Endothelial cell of umbilical vein (primary cell): Measurements from ENCODE around the gene TTN. TPM values are rescaled to one million over a fixed set of nuclear protein-coding genes. Genes with fewer than 3 reads are reported as not detected.

Experiments used
- BruUV-seq: library from RNA; stranded (reverse); fragments of 400-500 nt; replicated peaks from 2 replicates; lab custom pipeline; 2021; lab: Mats Ljungman, UMichigan
- CTCF ChIA-PET: fragments of 300-600, 350-600 bp; sonication (Branson Sonifier 250); formaldehyde crosslinking; loops from one replicate; lab custom pipeline; 2021; ENCODE audit warnings: antibody characterized with exemption, inconsistent platforms; lab: Charles Lee
- POLR2A ChIA-PET: fragments of 300-600, 350-600 bp; sonication (Branson Sonifier 250); formaldehyde crosslinking; loops from one replicate; lab custom pipeline; 2021; ENCODE audit warnings: antibody characterized with exemption, inconsistent platforms; lab: Charles Lee
- DNase-seq: peaks from one replicate; pipeline ENCODE4 v3.0.0-alpha.2; 2011; ENCODE audit warnings: low read depth, low spot score
- FAIRE-seq: peaks from 2 replicates; lab custom pipeline; 2011; peaks lifted over from hg19 to GRCh38; lab: Jason Lieb, UNC
- H2AFZ ChIP-seq: 2 replicates; pipeline ENCODE4 v1.6.0; 2012; ENCODE audit warnings: low read depth, low read length, control low read depth, inconsistent platforms
- H3K27ac ChIP-seq: 2 replicates; pipeline ENCODE4 v1.5.1; 2011; ENCODE audit warnings: low read depth, mild to moderate bottlenecking, control low read depth, low read length, moderate library complexity; ENCODE audit not compliant: insufficient read depth
- H3K27me3 ChIP-seq, 2 experiments: 2 replicates each; pipeline versions ENCODE4 v1.6.0 to v1.6.1; 2011; ENCODE audit warnings: low read length in 2 of 2, mixed read lengths in 1 of 2; ENCODE audit not compliant: control insufficient read depth in 2 of 2, insufficient read depth in 2 of 2
- H3K36me3 ChIP-seq, 2 experiments: 2 replicates in 1 of 2; 3 replicates in 1 of 2; pipeline ENCODE4 v1.5.1; 2011; ENCODE audit warnings: low read length in 2 of 2, mild to moderate bottlenecking in 1 of 2, moderate library complexity in 1 of 2; ENCODE audit not compliant: control insufficient read depth in 2 of 2, insufficient read depth in 2 of 2; ENCODE audit errors: extremely low read depth in 1 of 2
- H3K4me1 ChIP-seq: 3 replicates; pipeline ENCODE4 v1.5.1; 2011; ENCODE audit warnings: mild to moderate bottlenecking, low read length; ENCODE audit not compliant: control insufficient read depth, insufficient read depth; ENCODE audit errors: extremely low read depth
- H3K4me2 ChIP-seq: 2 replicates; pipeline ENCODE4 v1.6.1; 2011; ENCODE audit warnings: low read length, control low read depth, mixed read lengths; ENCODE audit not compliant: insufficient read depth
- H3K4me3 ChIP-seq, 3 experiments: fragments of 200-600 bp in 1 of 3; sonication (generic), shearing (Covaris generic) in 1 of 3; replicated peaks in 1 of 3; 2 replicates each; pipeline ENCODE4 v1.5.1; 2011 to 2016; ENCODE audit warnings: control low read depth in 3 of 3, low read length in 3 of 3, mild to moderate bottlenecking in 2 of 3, inconsistent platforms in 1 of 3, low read depth in 1 of 3, moderate library complexity in 1 of 3; ENCODE audit not compliant: insufficient read depth in 1 of 3
- H3K79me2 ChIP-seq: 2 replicates; pipeline ENCODE4 v1.6.0; 2012; ENCODE audit warnings: low read length, inconsistent platforms; ENCODE audit not compliant: control insufficient read depth, insufficient read depth
- H3K9ac ChIP-seq: replicated peaks from 2 replicates; pipeline ENCODE3; 2011; ENCODE audit warnings: low read length, control low read depth; ENCODE audit not compliant: insufficient read depth; ENCODE audit errors: extremely low read depth
- H3K9me1 ChIP-seq: replicated peaks from 3 replicates; pipeline ENCODE4 v1.6.0; 2011; ENCODE audit warnings: mild to moderate bottlenecking, low read length; ENCODE audit not compliant: control insufficient read depth, insufficient read depth; ENCODE audit errors: extremely low read depth
- H3K9me3 ChIP-seq: replicated peaks from 2 replicates; pipeline ENCODE4 v1.5.1; 2012; ENCODE audit warnings: low read length, inconsistent platforms; ENCODE audit not compliant: control insufficient read depth, insufficient read depth
- H4K20me1 ChIP-seq: replicated peaks from 2 replicates; pipeline ENCODE3; 2011; ENCODE audit warnings: mild to moderate bottlenecking, low read length; ENCODE audit not compliant: control insufficient read depth, insufficient read depth; ENCODE audit errors: extremely low read depth
- CTCF ChIP-seq, 2 donors: IDR thresholded peaks; 1 replicate in 1 of 2; 2 replicates in 1 of 2; pipeline ENCODE4 v1.5.1; 2011; ENCODE audit warnings: low read length in 2 of 2, mild to moderate bottlenecking in 2 of 2, moderate library complexity in 2 of 2, control low read depth in 1 of 2, inconsistent platforms in 1 of 2, low read depth in 1 of 2; ENCODE audit not compliant: insufficient read depth in 1 of 2; ENCODE audit errors: extremely low read depth in 1 of 2
- EZH2 ChIP-seq: IDR thresholded peaks from 2 replicates; pipeline ENCODE4 v1.6.1; 2012; ENCODE audit warnings: borderline replicate concordance, low read depth, mild to moderate bottlenecking, moderate library complexity, low read length, inconsistent platforms; ENCODE audit not compliant: severe bottlenecking
- FOS ChIP-seq: IDR thresholded peaks from 2 replicates; pipeline ENCODE4 v1.6.1; 2011; ENCODE audit warnings: mild to moderate bottlenecking, low read length, moderate library complexity, borderline replicate concordance; ENCODE audit not compliant: insufficient read depth
- GATA2 ChIP-seq: IDR thresholded peaks from 2 replicates; pipeline ENCODE4 v1.7.0; 2011; ENCODE audit warnings: low read depth, mild to moderate bottlenecking, moderate library complexity, mixed read lengths, low read length; ENCODE audit not compliant: insufficient read length, insufficient read depth
- JUN ChIP-seq: IDR thresholded peaks from 2 replicates; pipeline ENCODE4 v1.6.1; 2011; ENCODE audit warnings: borderline replicate concordance, low read depth; ENCODE audit not compliant: insufficient read length, insufficient read depth
- MYC ChIP-seq: IDR thresholded peaks from one replicate; pipeline ENCODE4 v1.6.1; 2011; ENCODE audit warnings: mild to moderate bottlenecking, low read depth, low read length
- POLR2A ChIP-seq: IDR thresholded peaks from 2 replicates; pipeline ENCODE4 v1.6.1; 2012; ENCODE audit warnings: low read depth, mild to moderate bottlenecking, control low read depth, low read length
- POLR2AphosphoS5 ChIP-seq: IDR thresholded peaks from 2 replicates; pipeline ENCODE4 v1.6.1; 2012; ENCODE audit warnings: low read depth, mild to moderate bottlenecking, control low read depth, low read length, moderate library complexity; ENCODE audit not compliant: insufficient read depth
- dilution Hi-C: fragments of 300-500 bp; cut with MboI; formaldehyde crosslinking; loops from one replicate; pipeline ENCODE4 v1.15.0; 2019; ENCODE audit warnings: low sequenced_read_pairs; ENCODE audit not compliant: extremely low pct_ligation_motif_present
- intact Hi-C: fragments of 100-400 bp; cut with micrococcal nuclease; formaldehyde crosslinking; loops from one replicate; pipeline ENCODE4 v1.10.0; 2022
- polyA plus RNA-seq, 4 experiments: library from polyadenylated mRNA; depleted of rRNA in 3 of 4; stranded (reverse) in 3 of 4; unstranded in 1 of 4; fragments of >200 nt; gene quantifications; 2 replicates each; pipeline versions ENCODE4 v1.2.1 to v1.2.3, GENCODE V29; 2011 to 2012; ENCODE audit warnings: missing spikeins in 1 of 4
- total RNA-seq: library from RNA; stranded (reverse); gene quantifications from 2 replicates; pipeline ENCODE4 v1.2.3, GENCODE V29; 2021
- TF ChIP-seq, protein P1 (sequence below): IDR thresholded peaks from 2 replicates; pipeline ENCODE4 v1.6.1; 2011; ENCODE audit not compliant: insufficient read depth, insufficient read length

Gene TTN
- total and polyA plus RNA-seq, 2 donors (not counting 3 experiments of a cell fraction or from before 2014, with no cell fraction given), result 0.11 to 0.49 TPM

GRCh38 chr2:178733975-178734374 lies 73.2 kb downstream of the TTN start:
- DNase-seq, result no peak
- H3K9me1 ChIP-seq, result no peaks in the 10 kb centered on the region
- H3K79me2 ChIP-seq, result no peaks in the 10 kb centered on the region
- no TSS peak for BruUV-seq
- no peaks in the 10 kb centered on the region for H3K4me1 ChIP-seq
- no peaks in the 10 kb centered on the region for H3K9me3 ChIP-seq
- H4K20me1 ChIP-seq, result no peaks in the 10 kb centered on the region
- H3K27ac ChIP-seq, result no peak overlapping the region
- H2AFZ ChIP-seq, result no peak overlapping the region
- TF ChIP-seq POLR2AphosphoS5 (no peak), FOS (no peak), EZH2 (no peak), GATA2 (no peak), CTCF (IDR thresholded peaks at IDR 0.05; ENCODE audit: extremely low read depth in 1 of 2, insufficient read depth in 1 of 2, low read depth in 1 of 2, low read length in 2 of 2) (no peak), JUN (no peak), POLR2A (no peak), MYC (no peak)
- TF ChIP-seq, protein P1, sequence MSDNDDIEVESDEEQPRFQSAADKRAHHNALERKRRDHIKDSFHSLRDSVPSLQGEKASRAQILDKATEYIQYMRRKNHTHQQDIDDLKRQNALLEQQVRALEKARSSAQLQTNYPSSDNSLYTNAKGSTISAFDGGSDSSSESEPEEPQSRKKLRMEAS, result no peak
- no peak overlapping the region for H3K4me3 ChIP-seq
- CTCF ChIA-PET, result no interaction called here
- no peaks in the 10 kb centered on the region for H3K27me3 ChIP-seq
- dilution Hi-C loops (no loop called here), intact Hi-C loops (no loop called here)
- POLR2A ChIA-PET, result no interaction called here
- no peak for FAIRE-seq
- no peaks in the 10 kb centered on the region for H3K36me3 ChIP-seq
- no peak overlapping the region for H3K9ac ChIP-seq
- H3K4me2 ChIP-seq, result no peak overlapping the region
